Hindlimb muscle (tissue), 1 donor: ENCODE data around the gene MAPK11. TPM values are rescaled to one million over a fixed set of nuclear protein-coding genes. Genes with fewer than 3 reads are reported as not detected.
A peak's percentile ranks its signal among the peaks of the same experiment; 100 is the strongest.

Source experiments
- DNase-seq: peaks from one replicate; pipeline ENCODE4 v3.0.0-alpha.2; 2013
- polyA plus RNA-seq: library from polyadenylated mRNA; unstranded; fragments of 120-200 nt; gene quantifications from one replicate; pipeline ENCODE4 v1.2.1, GENCODE V29; 2013; ENCODE audit not compliant: insufficient read length

MAPK11 gene
- 7.4 TPM for polyA plus RNA-seq

GRCh38 chr22:50269970-50270665 is at the start of gene MAPK11:
Gene MAPK11, minus strand, starts transcription at chr22:50270380. Its CDS starts 88 bp downstream, at chr22:50270292.
- DNase-seq: no peak

GRCh38 chr22:50319503-50319951 is 49.3 kb upstream of the MAPK11 start:
- DNase-seq: no peak

- no peak for DNase-seq
Observed at GRCh38 chr22:50318698-50319411, 48.7 kb upstream of the MAPK11 start.

- no peak for DNase-seq
Observed at GRCh38 chr22:50318356-50318697, 48.1 kb upstream of the MAPK11 start.

GRCh38 chr22:50317674-50318073 is 47.5 kb upstream of the MAPK11 start:
- no peak for DNase-seq

- no peak for DNase-seq
Observed at GRCh38 chr22:50317178-50317577, 47.0 kb upstream of the MAPK11 start.

- DNase-seq: no peak
Observed at GRCh38 chr22:50316114-50317065, 46.2 kb upstream of the MAPK11 start.

GRCh38 chr22:50315289-50316113 is 45.3 kb upstream of the MAPK11 start:
- DNase-seq: no peak

- DNase-seq: no peak
Observed at GRCh38 chr22:50314455-50315288, 44.5 kb upstream of the MAPK11 start.

GRCh38 chr22:50314081-50314454 is 43.9 kb upstream of the MAPK11 start:
- DNase-seq: no peak

- no peak for DNase-seq
Observed at GRCh38 chr22:50313600-50313999, 43.4 kb upstream of the MAPK11 start.

- DNase-seq: no peak
Observed at GRCh38 chr22:50313021-50313420, 42.8 kb upstream of the MAPK11 start.

GRCh38 chr22:50312371-50312770 is 42.2 kb upstream of the MAPK11 start:
- no peak for DNase-seq

GRCh38 chr22:50311606-50312351 is 41.6 kb upstream of the MAPK11 start:
- no peak for DNase-seq

GRCh38 chr22:50310949-50311444 is 40.8 kb upstream of the MAPK11 start:
- DNase-seq: no peak

- no peak for DNase-seq
Observed at GRCh38 chr22:50310031-50310722, 40.0 kb upstream of the MAPK11 start.

GRCh38 chr22:50309601-50309991 is 39.4 kb upstream of the MAPK11 start:
- no peak for DNase-seq

GRCh38 chr22:50308986-50309600 is 38.9 kb upstream of the MAPK11 start:
- DNase-seq: no peak

- peak; percentile 62 for DNase-seq
Observed at GRCh38 chr22:50308597-50308935, 38.4 kb upstream of the MAPK11 start.
